ENCODE data around the gene BRCA1.
"Not testable (repeated sequence)": the region's sequence is repeated elsewhere in the genome, so short reads cannot be mapped to it uniquely, and the experiment has no call there.

BRCA1 gene

GRCh38 chr17:43125133-43125966 is at the start of gene BRCA1:
Gene BRCA1, minus strand, starts transcription at chr17:43125364. Its CDS starts 1,268 bp downstream, at chr17:43124096.
- DNase-seq = peak; percentile 99

DNA sequence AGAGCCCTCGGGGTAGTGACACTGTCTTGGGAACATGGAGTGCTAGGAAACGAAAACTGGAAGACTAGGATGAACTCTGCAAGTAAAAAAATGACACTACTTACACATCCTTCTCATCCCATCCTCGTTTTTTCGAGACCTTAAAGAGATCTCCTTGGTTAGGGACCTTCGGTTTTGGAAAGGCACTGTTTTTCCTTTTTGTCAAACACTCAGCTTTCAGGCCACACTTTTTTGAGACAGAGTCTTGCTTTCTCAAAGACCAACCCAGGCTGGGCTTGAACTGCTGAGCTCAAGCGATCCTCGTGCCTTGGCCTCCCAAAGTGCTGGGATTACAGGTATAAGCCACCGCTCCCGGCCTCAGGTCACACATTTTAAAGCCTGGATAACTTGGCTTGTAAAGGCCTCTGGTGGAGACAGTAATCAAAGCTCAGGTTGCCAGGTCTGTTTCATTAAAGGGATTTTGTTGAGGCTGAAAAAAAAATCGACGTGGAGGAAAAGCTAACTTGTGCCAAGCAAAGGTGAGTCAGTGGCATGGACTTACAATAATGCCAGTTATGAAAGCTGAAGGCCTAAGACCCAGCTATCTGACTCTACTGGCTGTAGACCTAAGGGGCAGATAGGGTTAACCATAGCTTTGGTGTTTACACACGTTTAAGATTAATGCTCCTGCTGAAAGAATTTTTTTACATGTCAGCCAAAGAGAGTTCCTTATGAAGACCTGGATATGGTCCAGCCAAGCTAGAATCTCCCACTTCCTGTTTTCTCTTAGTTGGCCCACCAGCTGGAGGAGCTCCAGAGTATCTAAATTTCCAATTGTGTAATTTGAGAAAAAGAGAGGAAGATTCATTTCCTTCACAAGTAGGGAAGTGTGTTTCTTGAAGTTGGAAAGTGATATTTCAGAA is 46.7 kb upstream of the BRCA1 start:
- peak; percentile 3 for DNase-seq

- DNase-seq = peak; percentile 98
Observed at GRCh38 chr17:43170766-43171585, 45.8 kb upstream of the BRCA1 start, which contains the start of gene NBR1. Gene NBR1, plus strand, starts transcription at chr17:43171214. Its CDS starts 4,586 bp downstream, at chr17:43175800.

- DNase-seq = peak; percentile 94
Observed at GRCh38 chr17:43170140-43170765, 45.1 kb upstream of the BRCA1 start.

- DNase-seq = peak; percentile 7
Observed at GRCh38 chr17:43169561-43170139, 44.5 kb upstream of the BRCA1 start.

DNA sequence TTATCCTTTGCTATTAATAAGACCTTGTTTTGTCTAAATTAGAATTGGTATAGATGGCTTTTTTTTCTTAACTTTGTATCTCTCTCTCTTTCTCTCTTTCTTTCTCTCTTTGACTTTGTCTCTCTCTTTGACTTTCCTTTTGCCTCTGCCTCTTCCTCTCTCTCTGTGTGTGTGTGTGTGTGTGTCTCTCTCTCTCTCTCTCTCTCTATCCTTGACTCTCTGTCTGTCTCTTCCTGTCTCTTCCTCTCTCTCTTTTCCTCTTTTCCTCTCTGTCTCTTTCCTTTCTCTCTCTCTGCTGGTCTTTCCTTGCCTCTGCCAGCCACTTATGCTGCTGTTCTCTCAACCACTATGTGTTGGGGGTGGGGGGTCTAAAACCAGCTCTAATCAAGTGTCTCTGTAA is 40.8 kb upstream of the BRCA1 start:
- not testable (repeated sequence) for DNase-seq

DNA sequence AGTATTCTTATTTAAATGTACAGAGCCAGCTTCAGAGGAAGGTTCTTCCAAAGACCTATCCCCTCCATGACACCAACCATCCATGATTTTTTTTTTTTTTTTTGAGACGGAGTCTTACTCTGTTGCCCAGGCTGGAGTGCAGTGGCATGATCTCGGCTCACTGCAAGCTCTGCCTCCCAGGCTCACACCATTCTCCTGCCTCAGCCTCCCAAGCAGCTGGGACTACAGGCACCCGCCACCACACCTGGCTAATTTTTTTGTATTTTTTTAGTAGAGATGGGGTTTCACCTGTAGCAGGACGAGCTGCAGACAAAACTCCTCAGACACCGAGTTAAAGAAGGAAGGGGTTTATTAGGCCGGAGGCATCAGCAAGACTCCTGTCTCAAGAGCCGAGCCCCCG is 34.8 kb upstream of the BRCA1 start:
- DNase-seq = not testable (repeated sequence)

GRCh38 chr17:43159232-43159631 is 34.1 kb upstream of the BRCA1 start:
- not testable (repeated sequence) for DNase-seq

DNA sequence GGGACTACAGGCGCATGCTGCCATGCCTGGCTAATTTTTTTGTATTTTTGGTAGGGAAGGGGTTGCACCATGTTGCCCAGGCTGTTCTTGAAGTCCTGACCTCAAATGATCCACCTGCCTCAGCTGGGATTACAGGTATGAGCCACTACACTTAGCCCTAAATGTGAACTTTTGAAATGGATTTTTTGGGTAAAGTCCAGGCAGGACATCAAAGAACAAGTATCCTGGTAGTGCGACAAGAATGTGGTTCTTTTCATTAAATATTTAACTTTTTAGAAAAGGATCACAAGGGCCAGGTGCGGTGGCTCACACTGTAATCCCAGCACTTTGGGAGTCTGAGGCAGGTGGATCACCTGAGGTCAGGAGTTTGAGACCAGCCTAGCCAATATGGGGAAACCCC is 30.5 kb upstream of the BRCA1 start:
- no peak for DNase-seq

GRCh38 chr17:43153197-43153835 is 28.2 kb upstream of the BRCA1 start:
- not testable (repeated sequence) for DNase-seq

GRCh38 chr17:43151880-43152456 is 26.8 kb upstream of the BRCA1 start:
- no peak for DNase-seq

DNA sequence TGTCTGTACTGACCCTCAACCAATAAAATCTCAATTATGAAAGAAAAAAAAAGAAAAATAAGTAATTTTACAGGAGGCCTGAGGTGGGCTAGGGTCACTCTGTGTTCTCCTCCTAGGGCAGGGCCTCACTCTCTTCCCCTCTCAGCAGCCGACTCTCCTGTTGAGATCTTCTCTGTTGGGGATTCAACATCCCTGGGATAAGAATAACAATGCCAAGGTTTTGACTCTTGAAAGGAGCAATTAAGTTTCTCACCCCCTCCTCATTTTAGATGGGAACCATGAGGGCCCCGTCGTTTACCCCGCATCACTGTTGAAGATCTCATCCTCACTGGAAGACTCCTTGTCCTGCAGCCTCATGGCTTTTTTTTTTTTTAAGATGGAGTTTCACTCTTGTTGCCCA is 21.5 kb upstream of the BRCA1 start:
- no peak for DNase-seq

- no peak for DNase-seq
Observed at GRCh38 chr17:43143201-43143600, 18.0 kb upstream of the BRCA1 start.

- no peak for DNase-seq
Observed at GRCh38 chr17:43142153-43142552, 17.0 kb upstream of the BRCA1 start.

GRCh38 chr17:43140396-43141332 is 15.5 kb upstream of the BRCA1 start:
- no peak for DNase-seq

- not testable (repeated sequence) for DNase-seq
Observed at GRCh38 chr17:43138531-43138930, 13.4 kb upstream of the BRCA1 start.

- DNase-seq = not testable (repeated sequence)
Observed at GRCh38 chr17:43136574-43136973, 11.4 kb upstream of the BRCA1 start.

- DNase-seq = no peak
Observed at GRCh38 chr17:43135454-43135819, 10.3 kb upstream of the BRCA1 start.

DNA sequence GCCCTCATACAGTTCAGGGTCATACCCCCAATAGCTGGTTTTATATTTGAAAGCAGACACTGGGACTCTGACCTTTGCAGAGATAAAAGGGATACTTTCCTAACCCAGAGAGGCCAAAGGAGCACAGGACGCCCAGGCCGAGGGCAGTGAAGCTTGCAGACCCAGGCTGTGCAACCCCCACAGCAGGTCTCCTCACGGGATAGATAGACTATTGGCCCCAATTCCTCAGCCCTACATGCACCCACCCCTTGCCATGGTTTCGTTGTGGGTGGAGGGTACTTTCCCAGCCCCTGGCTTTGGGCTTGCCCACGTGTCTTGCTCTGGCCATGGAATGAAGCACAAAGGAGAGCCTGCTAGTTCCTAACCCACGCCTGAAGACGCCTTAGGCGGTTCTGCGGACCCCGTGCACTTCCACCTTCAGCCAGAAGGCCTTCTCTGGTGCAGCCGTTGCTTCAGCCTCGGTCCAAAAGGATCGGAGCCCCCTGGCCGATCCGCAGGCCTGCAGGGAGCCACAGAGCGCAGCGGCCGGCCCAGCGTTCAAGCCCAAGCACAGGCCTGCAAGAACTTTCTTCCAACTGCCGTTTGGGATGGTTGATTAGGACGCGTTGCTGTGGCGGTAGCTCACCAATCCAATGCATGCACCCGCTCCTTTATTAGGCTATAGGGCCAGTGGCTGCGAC is 9.8 kb upstream of the BRCA1 start:
- DNase-seq = no peak
